NCI-H1092 (cell line): ENCODE results near the gene UNC5C.

ENCODE experiments used
- DNase-seq: peaks from one replicate; lab custom pipeline; 2025; lab: John Stamatoyannopoulos, UW

UNC5C gene

GRCh38 chr4:95466791-95467190 lies 82.0 kb downstream of the UNC5C start:
- DNase-seq = no peak

GRCh38 chr4:95465010-95465409 lies 83.8 kb downstream of the UNC5C start:
- no peak for DNase-seq

- no peak for DNase-seq
Observed at GRCh38 chr4:95462921-95463320, 85.9 kb downstream of the UNC5C start.

- DNase-seq = no peak
Observed at GRCh38 chr4:95457353-95457752, 91.4 kb downstream of the UNC5C start.

GRCh38 chr4:95450294-95450693 lies 98.5 kb downstream of the UNC5C start:
- DNase-seq = no peak

GRCh38 chr4:95446173-95446572 lies 102.6 kb downstream of the UNC5C start:
- DNase-seq = no peak

GRCh38 chr4:95445251-95445650 lies 103.5 kb downstream of the UNC5C start:
- no peak for DNase-seq

GRCh38 chr4:95444812-95445211 lies 104.0 kb downstream of the UNC5C start:
- DNase-seq = no peak

- no peak for DNase-seq
Observed at GRCh38 chr4:95439896-95440295, 108.9 kb downstream of the UNC5C start.

- no peak for DNase-seq
Observed at GRCh38 chr4:95439071-95439470, 109.7 kb downstream of the UNC5C start.

GRCh38 chr4:95432466-95432865 lies 116.3 kb downstream of the UNC5C start:
- no peak for DNase-seq

GRCh38 chr4:95431678-95432077 lies 117.1 kb downstream of the UNC5C start:
- DNase-seq = no peak

- no peak for DNase-seq
Observed at GRCh38 chr4:95429416-95429815, 119.4 kb downstream of the UNC5C start.

- no peak for DNase-seq
Observed at GRCh38 chr4:95428291-95429070, 120.3 kb downstream of the UNC5C start.

GRCh38 chr4:95426455-95426854 lies 122.3 kb downstream of the UNC5C start:
- DNase-seq = no peak

- no peak for DNase-seq
Observed at GRCh38 chr4:95422436-95422835, 126.3 kb downstream of the UNC5C start.

GRCh38 chr4:95421869-95422268 lies 126.9 kb downstream of the UNC5C start:
- no peak for DNase-seq

- no peak for DNase-seq
Observed at GRCh38 chr4:95417531-95417930, 131.2 kb downstream of the UNC5C start.

- DNase-seq = no peak
Observed at GRCh38 chr4:95415346-95415771, 133.4 kb downstream of the UNC5C start.

- DNase-seq = no peak
Observed at GRCh38 chr4:95411371-95412088, 137.2 kb downstream of the UNC5C start.

GRCh38 chr4:95410387-95410977 lies 138.3 kb downstream of the UNC5C start:
- DNase-seq = no peak

- DNase-seq = no peak
Observed at GRCh38 chr4:95409750-95410149, 139.0 kb downstream of the UNC5C start.

GRCh38 chr4:95409127-95409526 lies 139.6 kb downstream of the UNC5C start:
- DNase-seq = no peak
